ENCODE data around the gene GPR153. TPM values are rescaled to one million over a fixed set of nuclear protein-coding genes. Genes with fewer than 3 reads are reported as not detected.

GPR153 gene
- total RNA-seq, 2 donors from 2014 or later: 2.3 to 4.9 TPM

- Histone ChIP-seq H3K4me3 (peak within 1 kb of the TSS; percentile 35 to 43), H3K27me3 (no peaks in the 10 kb centered on the region), H3K36me3 (replicated peaks in 1 of 2; ENCODE audit: insufficient read depth in 1 of 2, low read depth in 2 of 2) (no peaks in the 10 kb centered on the region), H3K9me3 (no peaks in the 10 kb centered on the region), H3K4me1 (peaks cover 49% of the 10 kb centered on the region), H3K27ac (peak within 1 kb of the TSS; percentile 66 to 90 (median 78))
- ATAC-seq (peak; percentile 82), DNase-seq (peak; percentile 64 to 77 (median 74))
- 1 to 11% methylated on average over 15 to 51 of the region's 66 CpGs for WGBS, 2 donors
- intact Hi-C loops (cut with DNase I): no loop called here
- peak; percentile 63 to 87 (median 85) for TF ChIP-seq POLR2A (IDR thresholded peaks at IDR 0.05)
- TF ChIP-seq CTCF (IDR thresholded peaks at IDR 0.05): peak in 1 of 7 experiments; percentile 7
Measured at GRCh38 chr1:6205849-6206519, 54.9 kb downstream of the GPR153 start, which contains the start of gene RNF207. Gene RNF207 (plus strand): TSS chr1:6206119. CDS start chr1:6206536, 417 bp downstream.

- intact Hi-C loops (cut with DNase I): no loop called here
- ATAC-seq: no peak
- peaks cover 0 to 1% of the 10 kb centered on the region in 2 donors for H3K36me3 ChIP-seq (replicated peaks in 1 of 2; ENCODE audit: insufficient read depth in 1 of 2, low read depth in 2 of 2)
- peaks cover 47% of the 10 kb centered on the region for H3K4me1 ChIP-seq
- TF ChIP-seq POLR2A (IDR thresholded peaks at IDR 0.05) (no peak), CTCF (IDR thresholded peaks at IDR 0.05) (no peak)
- no peaks in the 10 kb centered on the region for H3K27me3 ChIP-seq
- DNase-seq: no peak
- H3K27ac ChIP-seq: no peak overlapping the region
- no peaks in the 10 kb centered on the region for H3K9me3 ChIP-seq
- 80 to 81% methylated on average over 7 of the region's 7 CpGs for WGBS, 2 donors
- no peak overlapping the region for H3K4me3 ChIP-seq
Measured at GRCh38 chr1:6202256-6202655, 58.6 kb downstream of the GPR153 start.

GRCh38 chr1:6200188-6200809 lies 60.6 kb downstream of the GPR153 start:
- H3K27me3 ChIP-seq: no peaks in the 10 kb centered on the region
- H3K4me3 ChIP-seq: no peak overlapping the region
- 65 to 80% methylated on average over 10 of the region's 10 CpGs for WGBS, 2 donors
- DNase-seq (no peak), ATAC-seq (no peak)
- no peaks in the 10 kb centered on the region for H3K9me3 ChIP-seq
- peaks cover 0 to 7% of the 10 kb centered on the region in 2 donors for H3K36me3 ChIP-seq (replicated peaks in 1 of 2; ENCODE audit: insufficient read depth in 1 of 2, low read depth in 2 of 2)
- intact Hi-C loops (cut with DNase I): no loop called here
- peaks cover 41% of the 10 kb centered on the region for H3K4me1 ChIP-seq
- TF ChIP-seq POLR2A (IDR thresholded peaks at IDR 0.05) (no peak), CTCF (IDR thresholded peaks at IDR 0.05) (no peak)
- peak overlapping the region; percentile 7 to 86 (median 68) for H3K27ac ChIP-seq

GRCh38 chr1:6199298-6200187 lies 61.4 kb downstream of the GPR153 start, which contains the start of gene RPL22:
Gene RPL22 (minus strand): TSS chr1:6199595. CDS start chr1:6199573, 22 bp downstream.
- Histone ChIP-seq H3K4me1 (peaks cover 35% of the 10 kb centered on the region), H3K36me3 (replicated peaks in 1 of 2; ENCODE audit: insufficient read depth in 1 of 2, low read depth in 2 of 2) (peaks cover 0 to 12% of the 10 kb centered on the region in 2 donors), H3K4me3 (peak within 1 kb of the TSS; percentile 99 to 100), H3K9me3 (no peaks in the 10 kb centered on the region), H3K27ac (peak within 1 kb of the TSS; percentile 59 to 86 (median 82)), H3K27me3 (no peaks in the 10 kb centered on the region)
- peak in 1 of 7 experiments; percentile 28 for TF ChIP-seq CTCF (IDR thresholded peaks at IDR 0.05)
- peak; percentile 69 to 86 (median 81) for TF ChIP-seq POLR2A (IDR thresholded peaks at IDR 0.05)
- WGBS, 2 donors: 1 to 3% methylated on average over 28 to 44 of the region's 53 CpGs
- intact Hi-C loops (cut with DNase I): no loop called here
- peak; percentile 98 to 99 (median 98) for DNase-seq
- peak; percentile 98 for ATAC-seq
